CD4-positive, alpha-beta T cell treated with Interleukin-6 for 4 hours (primary cell): ENCODE results near the gene IGF1R.

Experiments
- DNase-seq: peaks from one replicate; pipeline ENCODE4 v3.0.0-alpha.2; 2020; ENCODE audit warnings: mixed read lengths

Gene IGF1R

DNA sequence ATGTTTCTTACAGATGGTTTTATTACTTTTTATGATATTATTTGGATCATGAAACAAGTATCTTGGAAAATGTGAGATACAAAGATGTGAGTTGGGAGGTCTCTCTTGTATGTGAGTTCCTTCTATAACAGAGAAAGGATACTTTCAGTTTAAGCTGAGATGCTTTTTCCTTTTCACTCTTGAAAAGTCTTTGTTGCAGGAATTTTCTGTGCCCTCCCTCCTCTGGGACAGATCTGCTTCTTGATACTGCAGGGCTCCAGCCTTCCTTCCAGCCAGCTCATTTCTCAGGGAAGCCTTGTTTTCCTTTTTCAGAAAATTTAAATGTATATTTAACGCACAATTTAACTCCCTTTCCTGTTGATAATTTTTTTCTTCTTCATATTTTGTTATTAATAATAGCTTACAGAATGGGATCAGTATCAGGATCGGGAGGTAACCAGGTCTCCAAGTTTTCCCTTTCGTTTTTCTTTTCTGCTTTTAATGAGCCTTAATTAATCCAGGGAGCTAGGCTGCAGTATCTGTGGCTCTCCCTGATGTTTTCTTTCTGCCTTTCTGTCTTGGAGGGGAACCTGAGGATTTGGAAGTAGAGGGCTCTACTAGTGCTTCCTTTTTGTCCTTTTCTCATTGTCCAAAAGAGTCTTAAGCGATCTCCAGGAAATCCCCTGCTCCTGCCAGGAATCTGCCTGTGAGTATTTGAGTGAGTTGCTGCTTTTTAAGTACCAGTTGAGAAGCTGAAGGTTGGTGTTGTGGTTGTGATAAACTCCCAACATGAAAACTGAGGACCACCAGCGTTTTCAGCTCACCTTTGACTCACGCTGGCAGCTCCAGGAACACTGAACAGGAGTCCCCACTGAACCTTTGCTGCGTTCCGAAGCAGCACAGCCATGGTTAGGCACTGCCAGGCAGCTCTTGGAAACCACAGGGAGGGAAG lies 105.7 kb downstream of the IGF1R start:
- DNase-seq, result no peak

DNA sequence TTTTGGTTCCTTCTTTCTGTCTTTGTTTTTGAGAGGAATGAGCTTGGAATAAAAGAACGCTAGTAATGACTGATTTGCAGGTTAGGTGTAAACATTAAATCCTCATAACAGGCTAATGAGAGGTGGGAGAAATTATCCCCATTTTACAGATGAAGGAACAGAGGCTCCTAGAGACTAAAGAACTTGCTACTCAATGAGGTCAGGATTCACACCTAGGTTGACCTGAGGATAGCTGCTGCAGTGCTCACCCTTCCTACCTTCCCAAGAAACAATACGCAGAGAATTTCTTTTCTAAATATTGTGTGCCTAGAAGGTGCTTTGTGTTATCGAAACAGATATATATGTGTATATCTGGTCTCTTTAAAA lies 106.3 kb downstream of the IGF1R start:
- DNase-seq, result no peak

DNA sequence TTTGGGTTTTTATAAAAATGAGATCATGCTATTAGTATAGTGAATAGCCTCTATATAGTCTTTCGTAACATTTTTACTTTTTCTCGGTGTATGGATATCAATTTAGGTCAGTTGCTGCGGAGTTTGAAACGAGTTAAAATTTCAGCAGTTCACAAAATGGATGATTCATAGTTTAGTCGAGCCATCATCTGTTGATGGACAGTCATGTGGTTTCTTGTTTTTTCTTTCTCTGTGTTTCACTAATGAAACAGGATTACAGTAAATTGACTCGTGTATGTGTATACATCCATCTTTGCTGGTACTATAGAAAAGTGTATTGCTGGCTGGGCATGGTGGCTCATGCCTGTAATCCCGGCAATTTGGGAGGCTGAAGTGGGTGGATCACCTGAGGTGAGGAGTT lies 106.8 kb downstream of the IGF1R start:
- no peak for DNase-seq

DNA sequence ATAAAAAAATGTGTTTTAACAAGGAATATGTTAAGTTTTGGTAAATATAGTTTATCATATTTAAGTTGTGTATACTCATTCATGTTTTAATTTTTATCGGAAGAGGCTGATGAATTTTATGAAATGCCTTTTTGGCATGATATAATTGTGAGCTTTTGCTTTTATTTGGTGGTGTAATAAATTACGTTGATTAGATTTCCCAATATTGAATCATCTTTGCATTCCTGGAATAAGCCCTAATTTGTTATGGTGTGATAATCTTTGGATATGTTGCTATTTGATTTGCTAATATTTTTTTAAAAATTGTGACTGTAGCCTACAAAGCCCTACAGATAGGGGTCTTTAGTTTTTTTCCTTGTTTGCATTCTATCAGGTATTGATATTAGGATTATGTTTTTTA lies 107.4 kb downstream of the IGF1R start:
- DNase-seq, result no peak

DNA sequence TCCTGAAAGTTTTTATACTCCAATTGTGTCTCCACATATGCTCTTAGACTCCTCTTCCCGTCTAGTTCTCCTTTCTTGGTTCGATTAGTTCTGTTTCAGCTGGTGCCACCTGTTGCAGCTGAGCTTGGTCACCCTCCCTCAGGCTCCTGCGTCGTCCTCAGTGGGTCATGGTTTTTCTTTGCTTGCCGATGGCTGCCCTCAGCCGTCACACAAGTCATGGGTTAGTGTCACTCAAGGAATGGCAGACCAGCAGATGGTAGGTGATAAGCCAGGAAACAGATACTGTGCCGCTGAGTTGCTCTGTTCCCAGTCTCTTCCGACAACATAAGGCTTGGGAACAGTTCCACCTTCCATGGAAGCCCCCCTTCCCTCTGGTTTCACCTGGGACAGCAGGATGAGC lies 109.9 kb downstream of the IGF1R start:
- no peak for DNase-seq

DNA sequence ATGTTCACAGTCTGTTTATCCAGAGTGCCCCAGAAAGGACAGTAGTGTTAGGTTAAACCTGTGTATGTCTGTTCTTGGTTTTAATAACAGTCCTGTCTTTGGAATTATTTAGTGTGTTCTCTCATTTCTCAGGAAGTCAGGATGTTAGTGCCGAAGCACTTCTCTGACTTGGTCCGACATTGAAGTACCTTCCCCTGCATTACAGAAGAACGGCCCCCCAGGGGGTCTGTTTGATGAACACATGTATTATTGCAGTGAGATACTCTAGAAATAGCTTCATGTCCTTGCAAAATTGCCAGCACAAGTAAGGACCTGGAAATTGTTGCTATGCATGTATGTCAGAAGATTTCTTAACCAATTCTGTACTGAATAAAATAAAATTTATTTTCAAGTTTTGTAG lies 110.9 kb downstream of the IGF1R start:
- DNase-seq, result no peak

DNA sequence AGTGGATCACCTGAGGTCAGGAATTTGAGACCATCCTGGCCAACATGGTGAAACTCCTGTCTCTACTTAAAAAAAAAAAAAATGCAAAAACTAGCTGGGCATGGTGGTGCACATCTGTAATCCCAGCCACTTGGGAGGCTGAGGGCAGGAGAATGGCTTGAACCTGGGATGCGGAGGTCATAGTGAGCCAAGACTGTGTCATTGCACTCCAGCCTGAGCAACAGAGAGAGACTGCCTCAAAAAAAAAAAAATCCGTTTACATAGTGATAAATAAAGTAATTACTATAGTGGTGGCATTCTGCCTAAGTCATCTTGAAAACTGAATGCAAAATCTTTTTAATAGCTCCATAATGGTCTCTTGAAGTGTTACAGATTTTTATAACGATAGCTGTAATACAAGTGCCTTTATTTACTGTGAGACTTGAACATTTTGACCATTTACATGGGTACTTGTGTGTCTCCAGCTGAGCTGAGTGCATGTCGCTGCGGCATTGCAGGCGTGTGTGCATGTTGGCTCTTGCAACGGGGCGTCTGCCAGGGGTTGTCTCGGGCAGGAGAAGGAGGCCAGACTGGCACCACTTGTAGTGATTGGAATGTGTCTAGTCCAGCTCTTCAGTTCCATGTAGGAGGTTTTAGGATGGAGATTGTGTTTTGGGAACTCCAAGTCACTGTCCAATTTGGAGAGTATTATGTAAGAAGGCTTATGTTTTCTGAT lies 111.9 kb downstream of the IGF1R start:
- DNase-seq, result no peak

DNA sequence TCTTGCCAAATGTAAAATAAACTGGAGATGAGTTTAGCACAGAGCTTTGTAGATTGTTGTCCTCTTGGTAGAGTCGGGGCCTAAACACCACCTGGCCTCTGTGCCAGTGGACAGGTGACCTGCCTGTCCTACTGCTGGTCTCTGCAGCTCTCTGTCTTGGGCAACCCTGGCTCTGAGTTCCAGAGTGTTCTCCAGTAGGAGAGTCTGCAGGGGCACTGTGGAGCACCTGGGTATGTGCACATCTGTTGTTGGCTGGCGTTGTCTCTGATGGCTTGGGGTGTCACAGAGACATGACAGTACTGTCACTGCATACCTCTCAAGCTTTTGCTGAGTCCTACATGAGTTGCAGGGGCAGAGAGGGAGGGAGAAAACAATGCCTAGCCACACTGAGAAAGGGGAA lies 112.6 kb downstream of the IGF1R start:
- DNase-seq, result no peak

DNA sequence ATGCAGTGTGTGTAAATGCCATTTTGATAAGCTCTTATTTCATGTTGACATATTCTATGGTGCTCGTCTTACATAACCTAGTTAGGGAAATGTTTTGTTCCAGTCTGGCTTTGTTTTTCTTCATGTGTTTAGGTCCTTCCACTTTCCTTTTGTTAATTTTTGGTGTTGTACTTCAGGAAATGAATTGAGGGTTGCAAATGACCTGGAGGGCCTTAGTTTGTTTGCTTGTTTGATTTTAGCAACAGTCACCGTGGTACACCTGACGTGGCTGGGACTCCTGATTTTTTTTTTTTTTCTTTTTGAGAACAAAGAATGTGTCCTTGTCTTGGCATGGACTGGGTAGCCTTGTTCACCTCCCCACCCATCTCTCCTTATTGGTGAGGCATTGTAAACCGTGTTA lies 114.8 kb downstream of the IGF1R start:
- no peak for DNase-seq

DNA sequence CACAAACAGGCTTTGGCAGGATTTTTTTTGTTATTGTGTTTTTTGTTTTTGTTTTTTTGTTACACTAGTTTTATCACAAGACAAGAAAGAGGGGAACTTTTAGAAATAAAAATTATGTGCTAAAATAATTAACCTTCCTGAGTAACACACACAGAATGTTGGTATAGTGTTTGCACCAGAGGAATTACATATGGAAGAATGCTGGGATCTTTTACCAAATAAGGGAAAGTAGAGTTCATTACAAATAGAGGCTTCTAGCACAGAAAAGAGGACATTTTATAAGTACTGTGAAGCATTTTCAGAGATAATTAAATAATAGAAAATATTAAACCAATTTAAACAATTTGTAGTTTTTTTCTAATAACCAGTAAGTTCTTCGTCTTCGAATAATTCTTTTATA lies 116.0 kb downstream of the IGF1R start:
- no peak for DNase-seq

DNA sequence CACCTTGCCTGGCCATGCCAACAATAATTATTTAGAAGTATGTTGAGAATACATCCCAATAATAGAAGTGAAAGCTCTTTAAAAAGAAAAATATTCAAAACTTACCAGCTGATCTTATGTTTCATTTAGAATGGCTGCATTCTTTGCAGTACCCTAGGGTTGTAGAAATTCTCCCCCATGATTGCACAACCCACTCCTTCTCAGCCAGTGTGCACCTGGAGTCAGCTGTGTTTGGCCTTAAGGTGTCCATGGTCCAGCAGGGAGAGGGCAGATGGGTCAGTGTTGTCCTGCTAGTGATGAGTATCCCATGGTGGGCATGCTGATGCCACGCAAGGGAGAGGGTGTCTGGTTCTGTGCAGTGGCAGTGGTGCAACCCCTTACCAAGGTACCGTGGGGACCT lies 117.3 kb downstream of the IGF1R start:
- DNase-seq, result no peak

DNA sequence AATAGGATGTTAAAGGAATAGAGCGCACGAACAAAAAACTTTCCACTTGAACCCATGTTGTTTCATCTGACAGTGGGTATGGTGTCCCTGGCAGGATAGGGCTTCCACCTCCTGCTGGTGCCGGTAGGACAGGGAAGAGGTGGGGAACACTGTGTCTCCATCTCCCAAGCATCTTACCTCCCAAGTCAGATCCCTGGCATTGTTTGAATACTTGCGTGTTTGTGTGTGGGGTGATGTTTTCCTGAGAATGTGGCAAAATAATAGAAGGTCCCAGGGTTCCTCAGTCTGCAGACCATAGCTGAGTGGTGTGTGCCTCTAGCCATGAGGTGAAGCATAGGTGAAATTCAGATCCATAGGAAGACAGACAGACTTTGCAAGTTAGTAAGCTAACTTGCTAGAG lies 119.4 kb downstream of the IGF1R start:
- DNase-seq, result no peak

DNA sequence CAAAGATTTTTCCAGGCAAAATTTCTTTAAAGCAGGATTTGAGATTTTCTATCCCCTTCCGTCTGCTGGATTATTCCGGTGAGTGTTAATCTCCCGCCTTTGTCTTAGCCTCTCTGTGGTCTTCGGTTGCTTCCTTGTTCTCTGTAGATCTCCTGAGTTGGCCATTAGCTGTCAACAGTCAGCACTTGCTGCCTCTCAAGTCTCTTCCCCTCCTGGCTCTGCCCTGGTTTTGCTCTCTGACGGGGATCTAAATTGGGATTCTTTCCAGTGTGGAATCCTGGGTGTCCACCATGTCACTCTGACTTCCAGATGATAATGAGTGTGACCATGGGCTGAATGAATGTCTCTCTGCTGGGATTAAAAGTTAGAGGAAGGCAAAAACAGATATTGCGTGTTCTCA lies 121.5 kb downstream of the IGF1R start:
- DNase-seq, result no peak

DNA sequence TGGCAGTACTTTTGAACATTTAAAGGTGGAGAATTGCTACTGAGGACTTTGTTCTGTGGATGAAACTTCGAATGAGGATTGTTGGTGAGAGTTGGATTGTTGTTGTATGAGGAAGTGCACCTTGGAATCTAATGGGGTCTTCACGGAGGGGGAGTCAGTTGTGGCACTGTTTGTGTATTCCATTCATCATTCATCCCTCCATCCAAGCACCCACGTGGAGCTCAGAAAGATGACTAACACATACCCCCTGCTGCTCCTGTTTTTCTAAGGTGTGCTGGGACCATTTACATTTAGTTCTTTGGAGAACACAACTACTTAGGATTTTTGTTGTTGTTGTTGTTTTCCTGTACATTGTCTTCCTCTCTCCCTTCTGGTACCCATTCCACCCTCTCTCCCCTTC lies 122.6 kb downstream of the IGF1R start:
- no peak for DNase-seq

DNA sequence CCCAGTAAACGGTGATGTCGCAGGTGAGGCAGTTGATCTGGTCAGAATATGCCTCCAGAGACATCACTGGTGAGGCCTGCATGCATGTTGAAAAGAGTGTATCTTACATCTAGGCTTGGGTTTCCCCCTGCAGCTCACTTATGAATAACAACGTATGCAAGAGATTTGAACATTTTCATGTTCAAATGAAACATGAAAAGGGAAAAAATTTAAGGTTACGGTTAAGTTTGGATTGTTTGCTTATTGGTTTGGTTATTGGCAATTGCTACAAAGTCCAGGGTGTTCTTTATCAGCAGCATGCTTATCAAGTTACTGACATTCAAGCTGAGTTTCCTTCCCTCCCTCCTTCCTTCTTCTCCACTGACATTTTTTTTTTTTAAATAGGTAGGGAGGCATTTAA lies 123.2 kb downstream of the IGF1R start:
- DNase-seq, result no peak

DNA sequence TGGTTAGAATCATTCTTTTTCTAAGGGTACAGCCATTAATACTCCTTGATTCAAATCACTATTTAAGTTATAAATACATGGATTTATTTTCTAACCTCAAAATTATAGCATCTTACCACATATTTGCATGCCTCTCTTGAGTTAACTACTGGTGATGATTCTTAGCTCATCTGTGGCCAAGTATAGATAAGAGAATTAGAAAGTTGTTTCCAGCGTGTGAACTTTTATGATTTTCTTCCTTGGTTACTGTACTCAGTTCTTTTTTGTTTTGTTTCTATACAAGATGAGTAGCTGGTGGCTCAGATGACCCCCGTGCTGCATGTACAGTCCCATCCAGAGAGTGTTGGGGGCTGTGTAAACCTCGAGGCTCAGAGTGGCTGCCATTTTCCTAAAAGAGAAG lies 124.6 kb downstream of the IGF1R start:
- no peak for DNase-seq

DNA sequence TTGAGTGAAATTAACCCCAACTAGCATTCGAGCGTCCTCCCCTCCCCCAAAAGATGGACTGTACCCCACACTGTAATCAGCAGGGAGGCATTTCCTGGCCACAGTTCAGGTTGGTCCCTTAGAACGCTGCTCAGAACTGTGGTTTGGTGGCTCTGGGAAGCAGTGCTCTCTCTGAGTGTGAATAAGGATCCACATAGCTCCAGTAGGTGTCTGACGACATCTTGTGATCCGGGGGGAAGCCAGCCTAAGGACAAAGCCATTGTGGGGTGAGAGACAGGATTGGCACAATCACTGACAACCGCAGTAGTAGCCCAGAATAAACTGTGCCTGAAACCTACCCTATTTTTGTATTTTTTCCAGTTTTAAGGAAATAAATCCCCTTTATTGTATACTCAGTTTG lies 125.3 kb downstream of the IGF1R start:
- DNase-seq, result no peak

DNA sequence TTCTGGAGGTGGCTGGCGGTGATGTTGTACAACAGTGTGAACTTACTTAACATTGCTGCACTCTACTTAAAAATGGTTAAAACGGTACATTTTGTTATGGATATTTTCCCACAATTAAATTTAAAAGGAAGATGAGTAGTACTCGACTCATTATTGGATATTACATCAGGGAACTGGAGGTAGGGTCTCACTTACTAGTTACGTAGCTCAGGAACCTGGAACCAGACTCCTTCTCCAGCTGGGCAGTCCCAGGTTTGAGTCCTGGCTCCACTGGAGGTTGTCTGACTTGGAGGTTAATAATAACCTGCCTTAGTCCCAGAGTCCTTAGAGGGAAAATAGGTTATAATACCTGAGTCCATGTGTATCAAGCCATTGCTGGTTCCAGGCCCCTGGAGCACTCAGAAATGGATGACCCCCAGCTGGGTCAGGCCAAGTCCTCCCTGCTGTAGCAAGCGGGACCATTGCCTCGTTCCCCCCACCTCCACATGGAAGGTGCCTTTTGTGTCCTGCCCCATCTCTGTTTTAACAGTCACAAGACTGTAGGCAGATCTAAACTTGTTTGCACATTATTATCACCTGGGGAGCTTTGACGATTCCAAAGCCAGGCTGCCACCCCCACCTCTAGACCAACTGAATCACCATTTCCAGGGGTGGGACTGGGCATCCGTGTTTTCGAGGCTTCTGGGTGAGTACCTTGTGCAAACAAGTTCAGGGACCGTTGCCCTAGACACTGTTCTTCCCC lies 126.6 kb downstream of the IGF1R start:
- DNase-seq, result no peak

DNA sequence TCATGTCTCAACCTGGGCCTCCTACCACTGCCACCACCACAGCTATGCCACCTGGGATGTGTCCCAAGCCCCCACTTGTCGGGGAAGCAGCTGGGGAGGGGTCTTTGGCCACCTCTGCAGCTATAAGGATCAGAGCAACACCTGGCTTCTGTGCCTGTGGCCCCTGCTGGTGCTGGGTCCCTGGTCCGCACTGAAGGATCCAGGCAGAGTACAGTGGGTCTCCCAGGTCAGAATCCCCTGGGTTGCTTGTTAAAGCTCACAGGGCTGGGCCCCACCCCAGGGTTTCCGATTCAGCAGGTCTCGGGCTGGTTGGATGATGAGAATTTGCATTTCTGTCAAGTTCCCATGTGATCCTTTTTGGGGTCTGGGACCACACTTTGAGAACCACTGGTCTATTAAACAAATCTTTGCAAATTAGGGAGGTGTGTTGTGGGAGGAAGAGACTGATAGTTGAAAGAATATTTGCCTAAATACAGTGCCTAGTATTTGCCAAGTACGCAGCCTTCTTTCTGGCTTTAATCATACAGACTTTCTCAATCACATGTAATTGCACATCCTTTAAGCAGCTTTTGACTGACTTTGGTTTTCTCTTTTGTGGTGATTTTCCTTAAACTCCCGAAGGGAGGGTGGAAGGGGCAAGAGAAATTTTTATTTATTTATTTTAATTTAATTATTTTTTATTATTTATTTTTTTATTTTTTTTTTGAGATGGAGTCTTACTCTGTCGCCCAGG lies 127.3 kb downstream of the IGF1R start:
- DNase-seq, result no peak

DNA sequence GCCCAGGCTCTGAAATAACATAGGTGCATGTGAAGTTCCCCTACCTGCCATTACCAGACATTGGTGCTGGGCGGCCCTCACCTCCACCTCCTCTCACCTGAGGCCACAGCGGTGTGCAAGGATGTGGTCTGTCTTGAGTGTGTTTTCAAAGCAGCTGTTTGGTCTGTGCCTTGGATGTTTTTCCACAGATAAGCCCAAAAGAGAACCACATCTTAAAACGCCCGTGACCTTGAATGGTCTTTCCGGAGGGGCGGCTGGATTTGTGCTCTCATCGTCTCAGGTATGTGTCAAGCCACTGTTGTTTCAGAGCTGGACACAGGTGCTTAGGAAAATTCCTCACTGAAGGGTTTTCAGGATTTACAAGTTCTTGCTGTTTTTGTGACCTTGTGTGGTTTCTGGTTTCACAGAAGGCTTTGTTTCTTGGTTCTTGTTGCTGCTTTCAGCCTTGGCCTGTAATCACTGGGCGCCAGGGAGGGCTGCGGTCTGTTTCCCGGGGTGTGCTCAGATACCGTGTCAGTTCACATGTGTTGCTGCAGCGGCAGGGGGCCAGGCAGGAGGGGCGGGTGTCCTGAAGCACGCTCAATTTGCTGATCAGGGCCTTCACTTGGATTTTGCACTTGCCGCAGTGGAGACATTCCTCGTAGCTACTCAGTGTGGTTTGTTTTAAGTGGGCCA lies 128.4 kb downstream of the IGF1R start:
- DNase-seq, result peak; percentile 30

DNA sequence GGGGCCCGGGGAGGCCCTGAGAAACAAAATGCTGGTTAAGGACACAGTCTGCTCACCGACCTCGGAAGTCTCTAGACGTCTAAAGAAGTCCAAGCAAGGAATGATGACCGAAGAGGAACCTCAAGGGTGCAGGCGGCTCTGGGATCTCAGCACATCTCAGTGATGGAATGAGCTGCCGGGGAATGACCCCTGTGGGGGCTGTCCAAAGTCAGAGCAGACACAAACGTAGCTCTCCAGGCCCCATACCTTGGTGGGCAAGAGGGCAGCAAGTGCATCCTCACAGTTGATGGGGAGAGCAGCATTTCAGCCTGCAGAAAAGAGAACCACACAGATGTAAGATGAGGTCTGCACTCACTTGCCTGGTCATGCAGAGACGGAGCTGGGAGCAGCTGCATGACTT lies 129.1 kb downstream of the IGF1R start:
- no peak for DNase-seq

DNA sequence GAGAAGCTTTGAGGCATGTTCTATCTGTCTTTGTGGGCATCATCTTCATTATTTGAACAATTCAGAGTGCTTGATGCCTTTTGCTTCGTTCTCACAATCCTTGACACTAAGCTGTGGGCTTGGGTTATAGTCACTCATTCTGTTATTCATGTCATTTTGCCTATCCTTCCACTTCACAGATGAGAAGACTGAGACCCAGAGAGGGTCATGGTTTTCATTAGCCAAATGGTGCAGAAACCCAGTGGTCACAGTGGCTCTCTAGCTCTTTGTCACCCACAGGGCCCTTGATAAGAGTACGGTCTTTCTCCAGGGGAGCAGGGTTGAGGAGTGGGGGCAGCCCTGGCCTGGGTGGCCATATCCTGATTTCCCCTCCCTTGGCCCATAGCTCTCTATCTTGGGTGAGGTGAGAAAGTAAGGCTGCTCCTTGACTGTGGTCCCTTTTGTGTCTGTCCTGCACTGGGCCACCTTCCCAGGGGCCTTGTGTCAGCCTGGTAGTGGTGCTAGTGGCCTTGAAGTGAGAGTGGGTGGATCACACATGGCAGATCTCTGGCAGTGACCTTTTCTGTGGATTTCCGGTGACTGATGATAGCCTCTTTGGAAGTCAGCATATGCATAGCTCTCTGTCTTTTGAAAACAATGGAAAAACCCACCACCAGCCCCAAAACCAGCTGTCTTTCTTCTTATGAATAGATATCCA lies 130.1 kb downstream of the IGF1R start:
- no peak for DNase-seq
